ENCODE measurements around the gene FASN. TPM values are rescaled to one million over a fixed set of nuclear protein-coding genes. Genes with fewer than 3 reads are reported as not detected.
"Not testable (repeated sequence)": the region's sequence is repeated elsewhere in the genome, so short reads cannot be mapped to it uniquely, and the experiment has no call there.

Gene FASN
- total and polyA plus RNA-seq, 8 donors, result 22.8 to 268 (median 81.6) TPM

- Histone ChIP-seq H3K36me3 (peaks cover 0 to 12% (median 6%) of the 10 kb centered on the region in 4 donors), H3K4me3 (no peak overlapping the region), H3K27me3 (no peaks in the 10 kb centered on the region), H3K4me1 (peaks cover 16 to 39% (median 35%) of the 10 kb centered on the region in 4 donors), H3K27ac (peak overlapping the region in 4 of 5 donors; percentile 29 to 58 (median 34)), H3K9me3 (no peaks in the 10 kb centered on the region)
- intact Hi-C loops (cut with DNase I; ENCODE audit: low total_unique reads), result no loop called here
- no peak for TF ChIP-seq POLR2A (IDR thresholded peaks at IDR 0.05)
- TF ChIP-seq CTCF (IDR thresholded peaks at IDR 0.05), result no peak
- no peak for TF ChIP-seq POLR2AphosphoS5 (IDR thresholded peaks at IDR 0.05)
- no peak for TF ChIP-seq EP300 (IDR thresholded peaks at IDR 0.05)
- peak in 1 of 2 donors; percentile 77 for DNase-seq
- WGBS, 5 donors, result 32 to 73% (median 53%) methylated on average over 6 to 8 of the region's 8 CpGs
Measured at GRCh38 chr17:82039695-82040299, 58.2 kb downstream of the FASN start.

GRCh38 chr17:82038796-82039409, 59.1 kb downstream of the FASN start:
- WGBS, 5 donors, result 73 to 90% (median 85%) methylated on average over 16 of the region's 16 CpGs
- DNase-seq; H3K9me3 ChIP-seq; H3K27me3 ChIP-seq; H3K4me3 ChIP-seq; intact Hi-C loops (cut with DNase I; ENCODE audit: low total_unique reads): not testable (repeated sequence)
- peaks cover 16 to 47% (median 38%) of the 10 kb centered on the region in 4 donors for H3K4me1 ChIP-seq
- peaks cover 0 to 15% (median 6%) of the 10 kb centered on the region in 4 donors for H3K36me3 ChIP-seq
- peak overlapping the region in 3 of 5 donors; percentile 29 to 58 (median 39) for H3K27ac ChIP-seq

GRCh38 chr17:82037889-82038195, 60.2 kb downstream of the FASN start:
- peaks cover 0 to 15% (median 6%) of the 10 kb centered on the region in 4 donors for H3K36me3 ChIP-seq
- intact Hi-C loops (cut with DNase I; ENCODE audit: low total_unique reads), result no loop called here
- WGBS, 5 donors, result 7 to 10% (median 8%) methylated on average over 10 of the region's 10 CpGs
- peaks cover 0 to 3% (median 0%) of the 10 kb centered on the region in 3 donors for H3K27me3 ChIP-seq
- peak overlapping the region; percentile 67 to 87 (median 70) for H3K4me3 ChIP-seq
- no peak for DNase-seq
- H3K27ac ChIP-seq, result peak overlapping the region; percentile 91 to 97 (median 96)
- H3K9me3 ChIP-seq, result no peaks in the 10 kb centered on the region
- H3K4me1 ChIP-seq, result peaks cover 16 to 47% (median 38%) of the 10 kb centered on the region in 4 donors
- TF ChIP-seq CTCF (IDR thresholded peaks at IDR 0.05) (no peak), POLR2A (IDR thresholded peaks at IDR 0.05) (no peak), EP300 (IDR thresholded peaks at IDR 0.05) (no peak), POLR2AphosphoS5 (IDR thresholded peaks at IDR 0.05) (no peak)

- Histone ChIP-seq H3K36me3 (peaks cover 0 to 15% (median 6%) of the 10 kb centered on the region in 4 donors), H3K27ac (peak within 1 kb of the TSS; percentile 91 to 97 (median 96)), H3K27me3 (peaks cover 0 to 8% (median 4%) of the 10 kb centered on the region in 3 donors), H3K4me1 (peaks cover 16 to 52% (median 42%) of the 10 kb centered on the region in 4 donors), H3K4me3 (peak within 1 kb of the TSS; percentile 67 to 87 (median 70)), H3K9me3 (no peaks in the 10 kb centered on the region)
- 0 to 1% (median 0%) methylated on average over 24 to 92 of the region's 92 CpGs for WGBS, 5 donors
- no peak for TF ChIP-seq EP300 (IDR thresholded peaks at IDR 0.05)
- peak in 2 of 4 donors; percentile 50 to 81 for TF ChIP-seq POLR2A (IDR thresholded peaks at IDR 0.05)
- TF ChIP-seq POLR2AphosphoS5 (IDR thresholded peaks at IDR 0.05), result peak; percentile 83 to 99 (median 99)
- peak in 5 of 7 experiments; percentile 46 to 85 (median 74) for TF ChIP-seq CTCF (IDR thresholded peaks at IDR 0.05)
- intact Hi-C loops (cut with DNase I; ENCODE audit: low total_unique reads), result no loop called here
- DNase-seq, result peak; percentile 98 to 99
Measured at GRCh38 chr17:82037092-82037888, 60.7 kb downstream of the FASN start, which contains the start of gene DCXR. TSS of gene DCXR (minus strand) at chr17:82037697. CDS start at chr17:82037682, 15 bp downstream.
